GM19468 (cell line): ENCODE data around the gene COLEC12.

Source experiments
- ATAC-seq: cut with Tn5 transposase; IDR thresholded peaks from one replicate; pipeline ENCODE4 v1.9.1; 2021; ENCODE audit warnings: mild to moderate bottlenecking, moderate library complexity, moderate number of reproducible peaks; ENCODE audit not compliant: unreplicated experiment; ENCODE audit errors: extremely low read depth

COLEC12 gene

DNA sequence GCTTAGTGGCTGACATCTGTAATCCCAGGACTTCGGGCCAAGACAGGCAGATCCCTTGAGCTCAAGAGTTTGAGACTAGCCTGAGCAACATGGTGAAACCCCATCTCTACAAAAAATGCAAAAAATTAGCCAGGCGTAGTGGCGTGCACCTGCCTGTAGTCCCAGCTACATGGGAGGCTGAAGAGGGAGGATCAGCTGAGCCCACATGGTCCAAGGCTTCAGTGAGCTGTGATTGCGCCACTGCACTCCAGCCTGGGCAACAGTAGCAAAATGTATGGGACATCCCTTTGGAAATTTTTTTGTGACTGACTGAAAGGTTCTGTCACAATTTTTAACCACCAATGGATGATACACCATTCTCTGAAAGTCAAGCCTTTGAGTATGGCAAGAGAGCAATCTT lies 6.3 kb upstream of the COLEC12 start:
- no peak for ATAC-seq

DNA sequence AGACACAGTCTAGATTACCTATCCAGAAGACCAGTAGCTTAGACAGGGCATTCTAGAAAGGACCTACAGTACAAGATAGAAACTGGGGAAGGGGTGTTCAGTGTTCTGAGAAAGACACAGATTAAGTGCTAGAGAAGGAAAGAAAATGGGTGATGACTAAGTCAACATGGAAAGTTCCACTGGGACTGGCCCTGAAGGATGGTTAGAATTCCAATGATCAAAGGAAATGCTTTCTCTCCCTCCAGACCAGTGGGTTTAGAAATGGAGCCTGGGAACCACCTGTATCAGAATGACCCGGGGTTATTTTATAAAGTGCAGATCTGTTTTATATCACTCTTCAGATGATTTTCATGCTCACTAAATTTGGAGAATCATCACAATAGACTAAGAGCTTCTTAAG lies 5.8 kb upstream of the COLEC12 start:
- ATAC-seq, result no peak

GRCh38 chr18:505483-506122 lies 5.1 kb upstream of the COLEC12 start:
- ATAC-seq, result peak; percentile 97

DNA sequence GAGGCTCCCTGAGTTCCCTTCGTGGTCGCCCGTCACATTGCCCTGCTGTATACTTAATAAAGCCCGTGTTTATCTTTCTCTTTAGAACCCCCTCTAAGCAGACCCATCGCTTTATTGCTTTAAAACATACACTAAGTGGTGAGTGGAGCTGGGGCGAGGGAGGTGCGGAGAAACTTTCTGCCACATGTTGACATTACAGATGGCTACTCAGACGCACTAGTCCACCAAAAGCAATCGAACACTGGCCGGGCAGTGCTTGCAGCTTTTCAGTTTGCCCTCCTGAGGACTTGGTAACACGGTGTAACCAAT lies 859 bp upstream of the COLEC12 start:
- ATAC-seq, result no peak

GRCh38 chr18:499776-500631 lies 497 bp downstream of the COLEC12 start:
- ATAC-seq, result no peak

GRCh38 chr18:498931-499775 lies 1.3 kb downstream of the COLEC12 start:
- ATAC-seq, result no peak

- no peak for ATAC-seq
These were observed 2.8 kb downstream of the COLEC12 start for GRCh38 chr18:497688-498087.

DNA sequence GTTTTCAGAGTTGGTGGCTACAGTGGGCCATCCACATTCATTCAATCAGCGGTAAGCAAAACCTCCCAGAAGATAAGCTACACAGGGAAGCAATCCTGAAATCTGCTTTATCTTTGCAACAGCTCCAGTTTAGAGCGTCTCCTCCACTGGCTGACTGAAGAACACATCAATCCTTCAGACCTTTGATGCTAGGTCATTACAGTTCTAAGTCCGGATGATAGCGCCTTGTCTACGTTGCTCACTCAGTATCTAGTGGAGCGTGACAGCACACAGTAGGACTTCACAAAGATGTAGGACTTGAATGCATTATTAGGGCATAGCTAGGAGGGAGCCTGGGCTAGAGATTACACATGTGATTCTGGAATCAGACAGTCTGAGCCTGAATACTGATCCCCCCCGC lies 5.0 kb downstream of the COLEC12 start:
- ATAC-seq, result no peak

DNA sequence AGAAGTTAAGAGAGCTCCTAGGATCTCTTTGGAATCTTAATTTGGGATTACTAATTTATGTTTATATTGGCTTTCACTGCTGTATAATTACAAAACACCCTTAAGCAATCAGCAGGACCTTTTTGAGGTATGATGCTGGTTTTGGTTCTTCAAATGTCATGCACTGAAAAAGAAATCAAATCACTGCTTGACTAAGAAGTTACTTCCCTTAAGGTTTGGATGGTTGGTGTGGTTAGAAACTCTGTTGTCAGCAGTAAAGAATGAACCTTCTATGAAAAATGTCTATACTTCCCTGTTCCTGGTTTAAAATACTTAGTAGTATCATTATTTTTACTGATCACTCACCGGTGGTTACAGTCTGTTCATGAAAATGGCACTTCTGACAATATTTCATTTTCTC lies 5.5 kb downstream of the COLEC12 start:
- no peak for ATAC-seq

DNA sequence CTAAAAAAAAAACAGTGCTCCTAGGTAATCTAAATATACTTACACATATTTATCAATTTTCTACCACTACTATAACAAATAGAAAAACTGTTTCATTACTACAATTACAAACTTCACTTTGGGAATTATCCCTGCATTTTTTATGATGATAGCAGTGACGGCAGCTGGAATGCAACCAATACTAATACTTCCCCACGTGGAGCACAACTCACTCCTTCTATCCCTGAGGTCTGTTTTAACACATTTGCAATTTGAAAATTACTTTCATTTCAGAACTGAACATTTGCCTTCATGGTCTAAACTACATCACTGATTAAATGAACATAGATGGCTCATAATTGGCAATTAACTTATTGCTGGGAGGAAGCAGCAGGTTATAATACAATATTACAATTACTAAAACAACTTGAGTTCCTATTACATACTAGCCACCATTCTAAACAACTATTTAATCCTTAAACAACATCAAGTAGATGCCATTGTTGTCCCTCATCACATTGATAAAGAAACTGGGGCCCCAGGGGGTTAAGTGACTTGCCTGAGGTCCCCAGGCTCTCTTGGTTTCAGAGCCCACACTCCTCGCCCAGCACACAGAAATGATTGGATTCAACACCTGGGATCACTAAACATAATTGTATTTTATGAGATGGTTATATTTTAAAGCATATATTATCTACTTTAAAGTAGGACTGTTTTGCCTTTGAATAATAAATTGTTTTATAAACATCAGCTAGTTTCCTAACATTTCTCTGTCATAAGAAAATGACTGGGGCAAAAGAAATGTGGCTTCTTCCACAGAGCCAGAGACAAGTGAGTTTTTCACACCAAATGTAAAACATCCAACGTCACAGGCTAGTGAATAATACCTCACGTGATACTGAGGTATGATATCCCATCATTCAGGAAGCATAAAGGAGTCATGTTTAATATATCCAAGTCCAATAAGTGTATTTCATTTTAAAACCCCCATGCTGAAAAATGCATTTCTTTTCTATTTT lies 6.2 kb downstream of the COLEC12 start:
- ATAC-seq, result no peak

DNA sequence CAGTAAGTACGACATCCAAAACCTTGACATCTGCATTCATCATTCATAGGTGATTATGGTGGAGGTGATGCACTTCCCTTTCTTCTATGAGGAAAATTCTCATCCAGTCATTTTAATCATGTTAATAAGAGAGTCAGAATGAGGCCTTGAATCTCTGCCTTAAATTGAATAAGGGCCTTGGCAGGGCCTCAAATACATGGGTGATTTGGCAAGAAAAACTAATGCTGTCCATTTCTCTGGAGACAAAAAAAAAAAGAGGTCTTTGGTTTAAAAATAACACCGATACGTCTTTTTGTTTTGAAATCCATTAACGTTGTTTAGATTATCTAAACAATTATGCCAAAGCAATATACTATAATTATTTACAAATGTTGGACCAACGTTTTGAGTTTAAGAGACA lies 8.1 kb downstream of the COLEC12 start:
- no peak for ATAC-seq

DNA sequence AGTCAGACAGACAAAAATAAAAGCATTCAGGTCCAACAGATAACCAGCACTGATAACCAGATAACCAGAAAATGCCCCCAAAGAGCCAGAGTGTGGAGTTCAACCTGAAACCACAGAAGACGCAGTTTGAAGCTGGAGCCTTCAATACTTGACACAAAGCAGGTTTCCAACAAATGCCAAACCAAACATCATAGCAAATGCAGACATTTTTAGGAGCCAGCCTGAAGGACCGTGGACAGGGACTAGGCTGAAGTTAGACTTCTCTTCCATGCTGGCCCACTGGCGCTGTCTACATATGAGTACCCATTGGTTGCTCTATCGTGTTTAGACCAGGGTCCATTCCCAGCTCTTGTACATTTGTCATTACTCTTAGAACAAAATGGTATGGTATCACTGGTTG lies 9.9 kb downstream of the COLEC12 start:
- no peak for ATAC-seq

DNA sequence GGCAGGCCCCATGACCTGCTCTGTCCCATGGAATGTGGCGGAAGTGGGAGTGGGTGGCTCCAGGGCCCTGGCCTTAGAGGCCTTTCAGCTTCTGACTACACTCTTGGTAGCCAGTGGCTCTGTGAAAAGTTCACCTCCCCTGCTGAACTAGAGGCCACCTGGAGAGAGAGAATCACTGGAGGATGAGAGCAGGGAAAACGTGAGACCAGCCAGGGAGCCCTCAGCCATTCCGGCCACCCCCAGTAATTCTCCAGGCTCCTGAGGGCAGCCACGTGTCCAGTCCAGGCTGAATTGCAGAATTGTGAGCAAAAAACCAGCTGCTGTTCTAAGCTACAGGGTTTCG lies 10.5 kb downstream of the COLEC12 start:
- ATAC-seq, result no peak

DNA sequence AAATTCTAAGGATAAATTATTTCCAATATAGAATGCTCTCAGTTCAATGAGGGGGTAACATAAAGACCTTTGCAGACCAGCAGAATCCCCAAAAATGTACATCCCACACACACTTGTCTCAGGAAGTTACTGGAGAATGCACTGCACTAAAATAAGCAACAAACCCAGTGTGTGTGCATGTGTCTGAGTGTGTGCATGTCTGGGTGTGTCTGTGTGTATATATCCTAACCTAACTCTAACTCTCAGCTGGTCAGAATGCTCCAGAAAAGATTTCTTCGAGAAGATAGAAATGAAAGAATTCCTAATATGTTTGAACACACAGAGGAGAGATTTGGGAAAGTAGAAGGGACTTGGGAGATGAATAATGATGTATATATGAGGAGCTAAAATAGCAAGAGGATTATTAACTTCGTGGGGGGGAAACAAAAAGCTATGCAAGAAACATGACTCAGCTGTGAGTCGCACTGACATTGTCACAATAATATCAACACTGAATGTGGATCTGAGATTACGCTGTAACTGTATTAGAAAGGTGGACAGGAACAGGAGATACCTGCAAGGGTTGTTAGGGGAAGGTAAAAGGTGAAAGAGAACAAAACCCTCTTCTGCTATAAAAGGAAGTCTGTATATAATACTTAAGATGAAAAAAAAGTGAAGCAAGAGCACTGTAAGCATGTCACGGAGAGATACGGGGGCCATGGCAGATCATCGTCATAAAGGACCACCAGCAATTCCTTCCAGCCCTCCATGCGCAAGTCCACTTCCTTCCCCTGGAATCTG lies 11.1 kb downstream of the COLEC12 start:
- no peak for ATAC-seq

- no peak for ATAC-seq
These were observed 13.4 kb downstream of the COLEC12 start for GRCh38 chr18:486929-487740.

DNA sequence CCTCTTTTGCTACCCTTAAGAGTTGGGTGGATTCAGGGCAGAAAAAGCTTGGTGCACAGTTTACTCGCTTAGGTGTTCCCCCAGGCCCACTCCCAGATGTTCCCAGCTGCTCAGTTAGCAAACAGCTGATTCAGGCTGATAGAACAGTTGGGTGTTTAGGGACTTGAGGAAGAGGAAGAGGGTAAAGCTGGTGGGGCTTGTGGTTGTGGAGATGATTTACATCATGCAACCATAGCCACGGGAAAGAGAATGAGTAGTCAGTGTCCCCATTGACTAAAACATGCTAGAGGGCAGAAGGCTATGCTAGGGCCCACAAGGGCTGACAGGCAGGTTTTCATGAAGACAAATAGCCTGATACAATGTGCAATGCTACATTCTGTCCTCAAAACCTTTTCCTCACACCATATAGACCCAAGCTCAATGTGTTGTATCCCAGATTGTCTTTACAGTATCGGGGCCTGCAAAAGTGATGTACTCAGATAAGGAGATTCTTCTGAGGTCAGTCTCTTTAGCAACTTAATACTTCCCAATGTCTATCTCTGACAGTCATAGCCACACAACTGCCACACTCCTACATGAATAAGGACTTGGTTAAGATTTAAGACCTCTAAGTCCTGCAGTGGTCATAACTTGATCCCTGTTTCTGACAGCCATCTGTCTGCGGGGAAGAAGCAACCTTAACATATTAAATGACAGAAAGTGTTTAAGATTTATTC lies 15.6 kb downstream of the COLEC12 start:
- peak; percentile 39 for ATAC-seq

DNA sequence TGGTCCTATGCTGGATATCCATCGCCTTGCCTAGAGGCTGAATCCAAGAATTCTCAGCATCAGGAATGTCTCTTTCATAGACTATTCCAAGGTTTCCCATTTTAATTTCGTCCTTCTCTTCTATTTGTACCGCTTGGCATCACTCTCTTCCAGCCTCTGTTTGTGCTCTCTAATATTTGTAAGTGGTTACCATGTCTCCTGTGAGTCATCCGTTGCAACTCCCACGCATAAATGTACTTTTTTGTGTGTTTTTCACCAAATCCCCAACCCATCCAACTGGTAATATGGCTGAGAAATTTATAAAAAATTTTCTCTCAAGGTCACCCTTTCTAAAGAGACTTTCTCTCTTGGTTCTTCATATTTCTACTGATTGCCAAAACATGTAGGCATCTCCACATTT lies 21.8 kb downstream of the COLEC12 start:
- ATAC-seq, result no peak

- ATAC-seq, result no peak
These were observed 22.9 kb downstream of the COLEC12 start for GRCh38 chr18:477565-477964.
